Fibroblast of lung (primary cell): ENCODE results near the gene GAS2L2. TPM values are rescaled to one million over a fixed set of nuclear protein-coding genes. Genes with fewer than 3 reads are reported as not detected.

Experiments
- DNase-seq, 2 donors: peaks; one replicate each; pipeline versions ENCODE4 v3.0.0 to v3.0.0-alpha.2; 2010; ENCODE audit warnings: low read depth in 2 of 2
- H2AFZ ChIP-seq: 2 replicates; pipeline ENCODE4 v1.5.1; 2012; ENCODE audit warnings: low read length, control low read depth, inconsistent platforms
- H3K27ac ChIP-seq: 2 replicates; pipeline ENCODE4 v1.5.1; 2011; ENCODE audit warnings: low read length, control low read depth; ENCODE audit not compliant: insufficient read depth
- H3K27me3 ChIP-seq: 2 replicates; pipeline ENCODE4 v1.5.1; 2011; ENCODE audit warnings: mild to moderate bottlenecking, low read length; ENCODE audit not compliant: control insufficient read depth, insufficient read depth
- H3K36me3 ChIP-seq: 2 replicates; pipeline ENCODE4 v1.5.1; 2011; ENCODE audit warnings: low read length; ENCODE audit not compliant: control insufficient read depth, insufficient read depth
- H3K4me1 ChIP-seq: 2 replicates; pipeline ENCODE4 v1.5.1; 2011; ENCODE audit warnings: low read length; ENCODE audit not compliant: control insufficient read depth, insufficient read depth; ENCODE audit errors: extremely low read depth
- H3K4me2 ChIP-seq: 2 replicates; pipeline ENCODE4 v1.5.1; 2011; ENCODE audit warnings: low read length, control low read depth; ENCODE audit not compliant: insufficient read depth; ENCODE audit errors: extremely low read depth
- H3K4me3 ChIP-seq, 4 experiments: fragments of 200-600 bp in 1 of 4; sonication (generic) in 1 of 4; replicated peaks in 1 of 4; 2 replicates each; pipeline ENCODE4 v1.5.1; 2011 to 2016; ENCODE audit warnings: low read length in 4 of 4, low read depth in 3 of 4, mild to moderate bottlenecking in 3 of 4, control low read depth in 2 of 4, inconsistent platforms in 1 of 4, mixed read lengths in 1 of 4; ENCODE audit not compliant: insufficient read depth in 1 of 4; ENCODE audit errors: control extremely low read depth in 1 of 4
- H3K79me2 ChIP-seq: 2 replicates; pipeline ENCODE4 v1.5.1; 2012; ENCODE audit warnings: mild to moderate bottlenecking, low read length, inconsistent platforms; ENCODE audit not compliant: control insufficient read depth, insufficient read depth
- H3K9ac ChIP-seq: 2 replicates; pipeline ENCODE4 v1.5.1; 2011; ENCODE audit warnings: mild to moderate bottlenecking, low read length, control low read depth; ENCODE audit not compliant: insufficient read depth
- H3K9me3 ChIP-seq: 2 replicates; pipeline ENCODE4 v1.5.1; 2012; ENCODE audit warnings: low read depth, low read length; ENCODE audit not compliant: control insufficient read depth, insufficient read depth
- H4K20me1 ChIP-seq: 2 replicates; pipeline ENCODE4 v1.5.1; 2011; ENCODE audit warnings: low read length; ENCODE audit not compliant: control insufficient read depth, insufficient read depth; ENCODE audit errors: extremely low read depth
- CTCF ChIP-seq, 2 donors: IDR thresholded peaks in 1 of 2; conservative IDR thresholded peaks in 1 of 2; 1 replicate in 1 of 2; 2 replicates in 1 of 2; pipeline ENCODE4 v1.5.1; 2011 to 2012; ENCODE audit warnings: low read length in 2 of 2, control low read depth in 1 of 2, inconsistent platforms in 1 of 2, low read depth in 1 of 2, mild to moderate bottlenecking in 1 of 2
- EZH2 ChIP-seq: IDR thresholded peaks from 2 replicates; pipeline ENCODE4 v1.5.1; 2012; ENCODE audit warnings: low read length, control low read depth, mild to moderate bottlenecking; ENCODE audit errors: missing control alignments
- polyA plus RNA-seq, 2 donors: library from polyadenylated mRNA; depleted of rRNA in 1 of 2; stranded (reverse) in 1 of 2; unstranded in 1 of 2; fragments of >200 nt; gene quantifications; 2 replicates each; pipeline ENCODE4 v1.2.1, GENCODE V29; 2011 to 2012; ENCODE audit warnings: missing spikeins in 1 of 2
- total RNA-seq: library from RNA; depleted of rRNA; stranded (reverse); fragments of >200 nt; gene quantifications from 2 replicates; pipeline ENCODE4 v1.2.1, GENCODE V29; 2014

GAS2L2 gene
- total and polyA plus RNA-seq, 2 donors (not counting 1 experiment from before 2014, with no cell fraction given), result not detected

DNA sequence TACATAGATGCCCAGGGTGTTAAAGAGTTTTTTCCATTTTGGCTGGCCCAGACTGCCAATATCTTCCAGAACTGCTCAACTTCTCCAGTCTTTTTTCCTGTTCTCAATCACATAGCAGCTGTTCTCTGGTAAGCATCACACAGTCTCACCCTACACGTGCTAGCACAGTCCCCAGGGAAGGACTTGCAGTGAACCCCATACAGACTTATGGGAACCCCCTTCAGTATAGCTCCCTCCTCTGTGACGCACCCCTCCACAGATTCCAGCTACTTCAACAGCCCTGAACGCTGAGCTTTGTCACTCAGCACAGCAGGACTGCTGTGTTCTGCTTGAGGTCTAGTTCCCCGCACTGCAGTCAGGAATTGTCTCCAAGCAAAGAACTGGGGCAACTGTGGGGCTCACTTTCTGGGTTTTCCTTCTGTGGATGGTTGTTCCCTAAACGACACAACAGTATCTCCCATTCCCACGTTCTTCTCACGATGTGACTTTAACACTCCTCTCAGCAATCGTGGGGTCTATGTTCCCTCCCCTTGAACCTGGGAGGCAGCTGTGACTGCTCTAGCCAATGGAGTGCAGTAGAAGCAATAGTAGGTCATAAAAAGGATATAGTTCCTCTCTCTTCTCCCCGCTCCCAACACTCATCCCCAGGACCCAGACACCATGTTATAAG is 38.8 kb upstream of the GAS2L2 start:
- Histone ChIP-seq H3K36me3 (no peaks in the 10 kb centered on the region), H3K4me1 (peaks cover 15% of the 10 kb centered on the region), H4K20me1 (no peaks in the 10 kb centered on the region), H3K9me3 (no peaks in the 10 kb centered on the region), H3K4me3 (no peak overlapping the region), H3K9ac (no peak overlapping the region), H3K27me3 (peaks cover 41% of the 10 kb centered on the region), H3K79me2 (no peaks in the 10 kb centered on the region), H3K4me2 (no peak overlapping the region), H3K27ac (no peak overlapping the region), H2AFZ (no peak overlapping the region)
- TF ChIP-seq CTCF (conservative IDR thresholded peaks at IDR 0.05 in 1 of 2, IDR thresholded peaks at IDR 0.05 in 1 of 2; ENCODE audit: low read depth in 1 of 2, low read length in 2 of 2) (no peak), EZH2 (no peak)
- DNase-seq, result no peak

DNA sequence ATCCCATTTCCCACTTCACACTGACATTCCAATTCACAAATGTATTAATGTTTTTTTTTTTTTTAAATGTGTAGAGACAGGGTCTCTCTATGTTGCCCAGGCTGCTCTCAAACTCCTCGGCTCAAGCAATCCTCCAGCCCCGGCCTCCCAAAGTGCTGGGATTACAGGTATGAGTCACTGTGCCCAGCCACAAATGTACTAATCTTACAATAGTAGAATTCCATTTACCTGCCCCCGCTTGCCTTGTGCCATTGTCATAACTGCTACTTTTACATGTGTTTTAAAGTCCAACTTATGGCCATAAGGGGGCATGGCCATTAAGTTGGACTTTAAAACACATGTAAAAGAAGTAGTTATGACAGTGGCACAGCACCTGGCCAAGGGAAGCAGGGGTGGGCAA is 37.8 kb upstream of the GAS2L2 start:
- no peak for DNase-seq
- Histone ChIP-seq H3K4me2 (no peak overlapping the region), H3K4me1 (peaks cover 15% of the 10 kb centered on the region), H3K27ac (no peak overlapping the region), H3K27me3 (peaks cover 32% of the 10 kb centered on the region), H3K9me3 (no peaks in the 10 kb centered on the region), H2AFZ (no peak overlapping the region), H4K20me1 (no peaks in the 10 kb centered on the region), H3K36me3 (no peaks in the 10 kb centered on the region), H3K4me3 (no peak overlapping the region), H3K79me2 (no peaks in the 10 kb centered on the region), H3K9ac (no peak overlapping the region)
- TF ChIP-seq EZH2 (no peak), CTCF (conservative IDR thresholded peaks at IDR 0.05 in 1 of 2, IDR thresholded peaks at IDR 0.05 in 1 of 2; ENCODE audit: low read depth in 1 of 2, low read length in 2 of 2) (no peak)

DNA sequence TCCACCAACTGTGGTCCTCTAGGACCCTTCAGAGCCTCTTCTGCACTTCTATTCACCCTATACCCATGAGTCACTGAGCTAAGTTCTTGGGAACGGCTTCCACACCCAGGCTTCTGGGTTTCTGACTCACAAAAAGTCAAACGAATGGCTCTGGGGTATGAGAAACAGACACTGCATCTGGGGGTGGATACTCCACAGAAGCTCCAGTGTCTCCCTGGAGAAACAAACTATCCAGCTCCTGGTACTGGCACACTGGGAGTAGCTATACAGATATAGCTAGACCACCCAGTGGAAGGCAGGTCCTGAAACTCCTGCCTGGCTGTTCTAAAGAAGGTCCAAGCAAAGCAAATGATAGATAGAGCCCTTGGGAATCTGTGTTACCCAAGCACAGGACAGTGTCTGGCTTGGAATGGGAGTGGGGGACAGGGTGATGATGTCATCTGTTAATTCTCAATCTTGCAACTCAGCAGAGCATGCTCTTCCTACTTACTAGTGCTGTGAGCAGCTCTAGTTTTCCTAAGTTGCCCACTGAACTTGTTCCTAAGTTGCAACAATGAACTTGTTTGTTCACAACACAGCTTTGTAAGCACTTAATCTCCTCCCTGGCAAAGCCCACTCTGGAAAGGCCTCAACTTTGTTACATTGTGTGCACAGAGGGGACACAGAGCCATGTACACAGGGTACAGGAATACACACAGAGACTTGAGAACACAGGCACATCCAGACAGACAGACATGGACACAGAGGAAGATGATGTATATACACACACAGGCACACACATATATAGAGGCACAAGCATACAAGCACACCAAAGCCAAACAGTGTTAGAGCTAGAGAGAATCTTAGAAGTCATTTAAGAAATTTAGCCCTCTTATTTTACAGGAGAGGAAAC is 35.7 kb upstream of the GAS2L2 start:
- no peak overlapping the region for H3K9ac ChIP-seq
- H3K4me1 ChIP-seq, result peaks cover 15% of the 10 kb centered on the region
- H3K4me2 ChIP-seq, result peak overlapping the region; percentile 78
- H2AFZ ChIP-seq, result no peak overlapping the region
- DNase-seq, result peak; percentile 92 to 94
- H3K36me3 ChIP-seq, result no peaks in the 10 kb centered on the region
- no peak overlapping the region for H3K4me3 ChIP-seq
- H3K27ac ChIP-seq, result peak overlapping the region; percentile 47
- no peaks in the 10 kb centered on the region for H4K20me1 ChIP-seq
- H3K9me3 ChIP-seq, result no peaks in the 10 kb centered on the region
- peaks cover 18% of the 10 kb centered on the region for H3K27me3 ChIP-seq
- H3K79me2 ChIP-seq, result no peaks in the 10 kb centered on the region
- TF ChIP-seq EZH2, result no peak
- TF ChIP-seq CTCF (conservative IDR thresholded peaks at IDR 0.05 in 1 of 2, IDR thresholded peaks at IDR 0.05 in 1 of 2; ENCODE audit: low read depth in 1 of 2, low read length in 2 of 2), result no peak
